GM18858 (cell line): Measurements from ENCODE around the gene ALK.

ENCODE experiments used
- ATAC-seq: cut with Tn5 transposase; IDR thresholded peaks from one replicate; pipeline ENCODE4 v1.9.1; 2021; ENCODE audit not compliant: unreplicated experiment

The ALK gene

DNA sequence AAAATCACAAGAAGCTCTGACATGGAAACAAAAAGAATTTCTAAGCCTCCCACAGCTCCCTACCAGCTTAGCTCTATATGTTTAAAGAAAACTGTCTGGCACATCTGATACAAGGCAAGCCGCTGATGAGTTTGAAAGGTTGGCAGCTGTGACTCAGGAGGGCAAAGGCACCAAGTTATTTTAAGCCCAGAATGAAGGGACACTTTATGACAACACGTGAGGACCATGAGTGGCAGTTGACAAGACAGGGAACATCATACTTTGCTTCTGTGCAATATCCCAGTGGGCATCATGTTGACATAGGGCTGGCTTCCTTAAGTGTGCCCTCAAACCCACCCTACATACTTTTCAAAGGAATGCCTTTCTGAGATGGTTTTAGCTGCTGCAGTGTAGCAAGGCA is 533.3 kb downstream of the ALK start:
- ATAC-seq = no peak

DNA sequence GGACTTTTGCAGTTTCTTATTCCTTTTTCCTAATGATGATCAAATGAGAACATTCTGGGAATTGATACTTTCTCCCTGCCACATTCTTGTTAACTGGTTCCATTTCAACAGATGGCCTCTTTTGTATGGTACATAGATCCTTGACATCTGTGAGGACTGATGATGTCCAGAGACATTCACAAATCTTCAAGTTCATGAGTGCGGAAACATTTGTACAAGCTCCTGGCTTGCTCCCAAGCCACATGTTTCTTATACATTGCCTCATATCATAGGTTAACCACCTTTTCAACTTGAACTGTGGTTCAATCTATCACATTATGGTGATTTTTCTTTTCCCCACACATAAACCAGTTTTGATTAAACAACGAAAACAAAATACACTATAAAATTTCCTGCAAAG is 538.9 kb downstream of the ALK start:
- no peak for ATAC-seq

DNA sequence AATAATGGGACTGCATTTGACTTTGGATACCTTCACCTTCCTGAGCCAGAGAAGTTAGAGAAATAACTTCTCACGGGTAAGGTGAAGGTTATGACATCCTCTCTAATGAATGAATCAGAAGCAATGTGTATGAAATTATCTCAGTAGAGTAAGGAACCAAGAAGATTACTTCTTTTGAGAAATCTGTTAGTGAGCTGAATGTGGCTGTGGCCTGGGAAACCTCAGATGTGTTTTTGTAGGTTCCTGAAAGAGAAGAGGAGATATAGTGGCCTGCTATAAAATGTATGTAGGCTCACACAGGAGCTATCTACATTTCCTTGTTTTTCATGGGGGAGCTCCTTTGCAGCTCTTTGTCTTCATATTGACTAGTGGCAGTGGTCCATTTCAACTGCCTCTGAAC is 543.6 kb downstream of the ALK start:
- ATAC-seq = no peak

DNA sequence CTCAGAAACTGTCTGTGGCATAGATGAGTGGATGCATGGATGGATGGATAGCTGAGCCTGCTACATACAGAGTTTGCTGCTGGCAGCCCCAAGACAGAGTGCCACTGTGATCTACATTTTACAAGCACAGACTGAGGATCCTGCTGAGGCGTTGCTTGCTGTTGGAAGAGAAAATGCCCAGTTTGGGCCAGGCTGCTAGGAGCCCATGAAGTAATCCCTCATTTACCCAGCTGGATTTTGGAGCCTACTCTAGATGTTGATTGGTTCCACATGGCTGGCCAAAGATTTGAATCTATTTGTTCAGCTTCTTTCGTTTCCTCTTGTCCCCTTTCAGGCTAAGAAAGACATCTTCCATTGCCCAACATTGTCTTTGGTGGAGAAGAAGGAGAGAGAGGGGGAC is 544.8 kb downstream of the ALK start:
- ATAC-seq = no peak

DNA sequence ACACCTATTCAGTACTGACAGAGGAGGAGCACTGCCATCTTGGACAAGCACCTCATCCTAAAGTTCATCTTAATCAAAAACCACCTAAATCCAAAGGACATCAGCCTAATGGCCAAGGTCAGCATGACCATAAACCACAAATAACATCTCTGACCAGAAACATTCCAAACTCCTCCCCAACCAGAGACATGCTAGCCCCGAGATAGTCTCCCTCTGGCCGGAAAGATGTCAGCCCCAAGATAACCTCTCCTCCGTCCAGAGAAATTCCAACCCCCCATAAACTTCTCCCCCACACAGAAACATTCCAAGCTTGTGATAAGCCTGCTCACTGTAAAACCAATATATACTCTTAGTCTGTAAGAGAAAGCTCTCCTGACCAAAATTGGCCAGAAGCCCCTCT is 545.5 kb downstream of the ALK start:
- ATAC-seq = no peak

DNA sequence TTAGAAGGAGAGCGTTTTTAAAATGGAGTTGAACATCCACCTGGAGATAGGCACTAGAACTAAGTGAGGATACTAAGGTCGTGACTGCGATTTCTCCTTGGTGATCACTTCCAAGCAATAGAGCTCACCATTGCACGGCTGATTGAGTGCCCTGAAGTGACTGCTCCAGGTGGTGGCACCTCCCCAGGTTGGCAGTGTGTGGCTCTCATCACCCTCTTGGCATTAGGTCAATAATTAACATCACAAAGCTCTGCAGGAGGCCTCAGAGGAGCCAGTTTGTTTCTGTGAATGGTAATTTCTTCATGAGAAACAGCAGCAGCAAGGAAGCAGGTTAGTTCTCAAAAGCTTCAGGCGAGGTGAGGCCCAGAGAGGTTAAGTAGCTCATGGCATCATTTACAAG is 546.6 kb downstream of the ALK start:
- ATAC-seq = no peak

DNA sequence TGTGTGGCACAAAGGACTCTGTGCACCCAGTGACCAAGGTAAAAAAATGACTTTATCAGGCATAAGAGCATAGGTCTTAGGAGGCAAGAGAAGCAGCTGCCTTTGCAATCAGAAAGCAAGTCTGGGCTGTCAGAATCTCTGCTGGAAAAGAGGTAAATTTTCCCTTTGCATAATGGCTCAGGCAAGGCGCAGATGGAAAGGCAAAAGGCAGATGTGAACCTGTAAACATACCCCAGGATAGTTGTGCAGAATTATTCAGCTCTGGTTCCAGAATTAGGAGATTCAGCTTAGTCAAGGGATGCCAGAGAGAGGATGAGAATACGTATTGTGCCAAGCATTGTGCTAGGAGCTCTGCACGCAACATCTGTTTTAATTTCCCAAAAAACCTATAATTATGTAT is 547.5 kb downstream of the ALK start:
- ATAC-seq = no peak

DNA sequence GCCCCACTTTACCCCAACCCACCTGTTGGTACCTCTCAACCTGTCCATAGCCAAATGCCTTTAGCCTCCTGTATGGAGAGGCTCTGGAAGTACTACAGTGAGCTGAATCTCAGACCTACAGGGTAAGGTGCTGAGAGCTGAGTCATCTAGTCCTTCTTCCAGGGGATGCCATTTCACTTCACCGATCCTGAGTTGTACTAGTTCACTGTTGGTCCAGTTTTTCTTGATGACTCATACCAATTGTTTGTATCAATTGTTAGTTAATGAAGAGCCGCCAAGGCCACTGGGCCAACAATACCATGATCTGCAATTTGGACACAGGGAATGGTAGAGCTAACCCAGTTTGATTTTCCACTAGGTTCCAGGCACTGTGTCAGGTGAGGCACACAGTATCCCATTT is 549.2 kb downstream of the ALK start:
- ATAC-seq = no peak

DNA sequence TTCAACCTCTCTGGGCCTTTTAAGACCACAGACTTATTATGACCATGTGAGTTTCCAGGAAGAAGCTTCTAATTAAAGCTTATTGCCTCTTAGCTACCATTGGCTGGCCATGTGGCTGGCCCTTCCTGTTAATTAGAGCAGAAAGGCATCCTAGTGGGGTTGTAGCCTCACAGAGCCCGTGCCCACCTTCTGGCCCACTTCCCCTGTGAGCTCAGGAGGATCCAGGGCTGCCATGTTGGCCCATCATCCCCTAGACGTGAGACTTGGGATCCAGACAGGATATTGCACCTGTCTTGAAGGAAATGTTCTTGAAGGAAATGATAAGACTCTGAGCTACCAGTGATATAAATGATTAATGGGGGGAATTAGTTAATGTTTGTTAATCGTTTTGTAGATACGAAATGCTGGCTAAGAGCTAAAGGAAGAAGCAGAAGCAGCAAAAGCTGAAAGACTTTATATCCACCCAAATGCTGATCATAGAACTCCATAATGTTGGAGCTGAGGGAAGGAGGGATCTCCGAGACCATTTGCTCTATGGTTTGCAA is 550.7 kb downstream of the ALK start:
- ATAC-seq = no peak

DNA sequence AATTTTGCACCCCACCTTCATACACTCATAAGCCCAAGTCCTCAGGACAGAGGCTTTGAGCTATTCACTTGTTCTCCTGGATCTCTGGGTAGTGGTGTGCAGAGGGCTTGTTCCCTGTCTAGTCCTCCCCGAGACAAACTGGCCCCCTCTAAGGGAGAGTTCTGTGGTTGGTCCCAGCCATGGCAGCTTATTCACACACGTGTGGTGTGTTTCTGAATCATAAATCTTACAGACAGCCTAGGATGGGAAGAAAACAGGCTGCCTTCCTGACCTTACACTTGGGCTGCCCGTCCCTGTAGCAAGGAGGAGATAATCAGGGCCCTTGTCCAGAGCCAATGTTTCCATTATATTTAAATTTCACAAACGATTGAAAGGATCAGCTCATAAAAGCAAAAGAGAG is 551.2 kb downstream of the ALK start:
- ATAC-seq = no peak

DNA sequence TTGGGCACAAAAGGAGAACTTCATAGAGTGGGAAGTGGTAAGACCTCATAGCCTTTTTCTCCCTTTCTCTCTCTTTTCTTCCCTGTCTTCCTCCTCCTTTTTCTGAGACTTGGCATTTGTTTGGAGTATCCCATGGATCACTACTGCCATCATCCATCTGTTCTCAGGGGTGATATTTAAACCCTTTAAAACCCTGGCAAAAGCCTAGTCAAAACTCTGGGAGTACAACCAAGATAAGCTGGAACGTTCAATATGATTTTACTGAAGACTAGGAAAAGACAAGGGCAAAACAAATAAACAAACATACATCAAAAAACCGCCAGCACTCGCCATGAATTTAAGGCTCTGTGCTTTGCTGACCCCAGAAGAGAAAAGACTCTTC is 552.7 kb downstream of the ALK start:
- no peak for ATAC-seq

DNA sequence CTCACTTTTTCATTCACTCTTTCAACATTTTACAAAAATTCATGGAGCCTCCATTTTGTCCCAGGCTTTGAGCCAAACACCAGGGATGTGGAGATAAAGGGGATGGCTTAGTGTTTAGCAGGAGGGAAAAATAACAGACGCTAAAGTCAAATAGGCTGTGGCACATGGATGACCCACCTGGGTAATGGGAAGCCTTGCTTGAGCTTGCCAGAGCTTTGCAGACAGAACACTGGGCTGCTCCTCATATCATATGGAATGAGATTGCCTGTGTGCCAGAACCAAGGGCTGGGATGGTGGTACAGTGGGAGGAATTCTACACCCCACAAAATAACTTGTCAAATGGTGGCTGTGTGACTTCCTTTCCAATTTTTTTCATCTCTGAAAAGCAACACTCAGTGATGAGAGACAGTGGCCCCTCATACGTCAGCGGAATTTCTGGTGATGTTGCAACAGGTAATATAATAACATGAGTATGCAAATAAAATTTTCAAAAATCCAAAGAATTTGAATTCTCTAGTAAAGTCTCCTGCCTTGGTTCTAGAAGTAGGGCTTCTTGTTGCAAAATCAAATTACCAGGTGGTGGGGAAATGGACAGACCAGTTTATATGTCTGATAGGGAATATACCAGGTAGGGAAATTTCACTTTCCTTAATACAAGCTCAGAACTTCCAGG is 553.3 kb downstream of the ALK start:
- no peak for ATAC-seq

DNA sequence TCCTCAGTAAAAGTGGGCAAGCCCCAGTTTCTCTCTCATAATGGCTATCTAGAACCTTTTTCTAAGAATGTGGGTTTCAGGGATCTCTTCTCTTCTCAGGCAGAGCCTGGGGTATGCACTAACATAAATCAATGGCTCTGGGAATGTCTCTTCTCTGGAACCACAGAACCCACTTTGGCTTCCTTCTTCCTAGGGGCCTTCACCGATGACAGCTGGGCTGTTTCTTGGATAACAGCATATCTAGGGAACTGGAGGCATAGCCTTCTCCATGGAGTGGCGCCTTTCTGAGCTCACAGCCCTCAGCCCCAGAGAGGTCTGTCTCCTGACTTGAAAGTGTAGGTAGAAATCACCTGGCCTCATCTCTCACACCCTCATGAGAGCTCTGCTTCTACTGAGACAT is 558.3 kb downstream of the ALK start:
- no peak for ATAC-seq

DNA sequence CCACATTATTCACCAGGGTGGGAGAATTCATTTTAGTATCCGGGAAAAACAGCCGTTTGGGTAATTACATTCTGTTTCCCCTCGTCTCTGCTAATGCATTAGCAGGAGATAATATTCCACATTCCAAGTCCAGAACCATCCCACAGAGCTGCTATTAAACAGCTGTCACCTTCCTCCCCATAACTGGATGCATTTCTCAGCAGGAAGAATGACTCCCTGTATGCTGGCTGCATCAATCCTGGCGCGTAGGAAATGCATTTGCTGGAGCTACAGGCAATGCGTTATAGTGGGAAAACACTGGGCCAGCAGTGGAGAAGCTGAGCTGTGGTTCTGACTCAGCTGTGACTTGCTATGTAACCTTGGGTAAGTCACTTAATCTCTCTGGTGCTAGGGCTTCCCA is 560.2 kb downstream of the ALK start:
- ATAC-seq = no peak

DNA sequence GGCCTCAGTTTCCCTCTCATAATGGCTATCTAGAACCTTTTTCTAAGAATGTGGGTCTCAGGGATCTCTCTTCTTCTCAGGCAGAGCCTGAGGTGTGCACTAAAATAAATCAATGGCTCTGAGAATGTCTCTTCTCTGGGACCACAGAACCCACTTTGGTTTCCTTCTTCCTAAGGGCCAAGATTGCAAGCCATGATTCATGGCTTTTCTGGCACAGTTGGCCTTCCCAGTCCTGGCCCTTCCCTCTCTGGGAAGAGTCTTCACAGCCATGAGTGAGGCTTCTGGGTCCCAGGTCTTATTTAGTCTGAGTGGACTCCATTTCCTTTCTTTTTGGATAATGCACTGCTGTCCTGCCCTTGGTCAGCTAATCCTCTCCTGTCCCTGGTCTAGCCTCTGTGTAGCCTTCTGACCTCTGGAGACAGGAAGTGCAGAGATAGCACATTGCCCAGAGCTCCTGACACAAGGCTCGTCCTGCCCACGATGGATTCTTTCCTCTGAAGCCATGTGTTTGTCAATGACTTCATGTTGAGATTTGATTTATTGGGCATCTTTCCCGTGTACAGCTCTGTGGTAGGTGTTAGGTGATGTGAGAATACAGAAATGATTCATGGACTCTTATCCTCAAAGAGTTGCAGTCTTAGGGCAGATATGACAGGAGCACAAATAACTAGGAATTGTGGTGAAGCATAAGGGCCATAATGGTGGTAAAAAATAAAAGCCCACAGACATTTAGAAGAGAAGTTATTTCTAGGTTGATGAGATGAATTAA is 561.2 kb downstream of the ALK start:
- ATAC-seq = no peak

DNA sequence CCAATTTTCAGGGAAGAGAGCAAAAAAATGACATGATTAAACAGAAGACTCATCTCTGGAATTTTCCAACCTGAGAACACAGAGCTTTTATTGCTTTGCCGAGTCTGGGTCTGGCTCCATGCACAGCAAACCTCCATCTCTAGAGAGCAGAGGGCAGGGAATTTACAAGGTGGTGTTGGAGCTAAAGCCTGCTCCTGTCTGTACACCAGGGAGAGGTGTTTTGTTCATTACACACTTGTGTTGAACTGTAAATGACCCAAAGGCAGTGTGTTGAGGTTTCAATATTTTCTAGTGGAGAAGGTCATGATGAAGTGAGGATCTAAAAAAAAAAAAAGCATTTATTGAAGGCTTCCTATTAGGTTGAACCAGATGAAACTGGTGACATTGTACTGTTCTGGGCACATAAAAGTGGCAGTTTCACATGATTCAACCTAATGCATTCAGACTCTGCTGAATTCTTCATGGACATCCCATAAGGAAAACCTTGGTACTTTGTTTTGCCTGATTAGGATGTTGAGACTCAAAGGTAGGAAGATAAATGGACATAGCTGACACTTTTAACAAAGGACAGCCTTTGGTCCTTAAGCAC is 567.9 kb downstream of the ALK start:
- ATAC-seq = no peak

DNA sequence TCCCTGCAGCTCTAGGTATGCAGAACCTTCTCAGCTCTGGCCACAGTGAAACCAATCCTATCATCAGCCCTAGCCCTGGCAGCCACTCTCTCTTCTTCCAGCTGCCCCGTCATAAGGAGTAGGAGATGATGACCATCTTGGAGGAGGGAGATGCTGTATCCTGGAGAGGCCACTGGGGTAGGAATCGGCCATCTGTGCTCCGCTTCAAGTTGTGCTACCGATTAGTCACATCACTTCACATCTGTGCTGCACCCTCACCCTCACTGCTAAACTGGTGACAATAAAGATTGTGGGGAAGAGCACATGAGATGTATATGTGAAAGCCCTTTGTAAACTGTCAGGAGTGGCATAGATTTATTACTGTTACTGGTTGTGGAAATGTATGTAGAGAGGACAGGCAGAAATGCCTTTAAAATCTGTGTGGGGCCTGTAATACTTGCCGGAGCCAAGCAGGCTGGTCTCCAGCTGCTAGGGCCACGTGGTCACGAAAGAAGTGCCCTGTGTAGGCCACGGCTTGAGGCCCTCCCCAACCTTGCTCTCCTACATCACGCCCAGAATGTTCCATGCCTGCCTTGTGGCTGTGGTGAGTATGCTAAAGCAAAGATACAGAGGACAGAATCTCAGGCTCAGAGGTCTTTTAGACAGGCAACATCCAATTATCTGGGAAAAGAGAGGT is 569.3 kb downstream of the ALK start:
- no peak for ATAC-seq

DNA sequence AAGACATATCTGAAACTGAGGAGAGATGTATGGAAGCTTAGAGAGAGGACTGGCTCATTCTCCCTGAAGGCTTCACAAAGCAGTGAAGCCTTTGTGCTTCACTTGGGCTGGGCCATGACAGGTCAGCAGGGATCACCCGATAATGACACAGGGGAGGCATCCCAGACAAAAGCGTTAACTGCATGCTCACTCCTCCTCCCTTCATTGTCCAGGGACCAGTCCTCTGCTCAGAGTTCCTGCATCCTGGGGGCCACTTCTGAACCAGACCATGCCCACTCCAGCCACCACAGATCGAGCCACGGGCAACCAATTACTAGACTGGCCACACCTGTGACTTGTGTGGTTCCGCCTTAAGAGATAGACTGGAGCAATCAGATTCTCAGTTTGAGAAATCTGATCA is 570.1 kb downstream of the ALK start:
- no peak for ATAC-seq

DNA sequence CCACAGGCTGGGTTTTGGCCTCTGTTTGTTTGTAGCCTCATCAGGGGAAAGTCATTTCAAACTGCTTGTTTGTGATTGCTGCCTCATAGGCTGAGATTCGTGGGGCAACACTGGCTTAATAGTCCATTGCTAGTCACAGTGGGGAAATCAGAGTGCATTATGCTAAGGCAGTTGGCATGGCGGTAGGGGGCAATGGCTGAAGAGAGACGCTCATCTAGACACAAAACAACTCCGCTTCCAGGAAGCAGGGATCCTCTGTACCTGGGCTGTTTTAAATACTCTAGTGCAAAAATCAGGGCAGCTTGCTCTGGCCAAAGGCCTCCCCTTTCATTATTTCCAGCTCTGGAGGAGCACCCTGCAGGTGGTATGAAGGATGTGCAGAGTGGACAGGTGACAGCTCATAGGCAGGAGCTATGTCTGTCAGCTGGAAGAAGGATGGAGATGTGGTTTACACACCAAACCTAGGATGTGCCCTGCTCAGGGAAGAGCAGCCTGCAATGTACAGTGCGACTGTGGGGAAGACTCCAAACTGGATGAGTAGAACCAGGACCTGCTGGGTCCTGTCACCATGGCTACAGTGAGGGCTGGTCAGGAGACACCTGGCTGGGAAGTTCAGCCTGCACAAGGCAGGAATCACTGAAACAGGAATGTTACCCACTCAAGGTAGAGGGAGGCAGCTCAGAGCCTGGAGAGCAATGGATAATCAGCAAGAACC is 571.9 kb downstream of the ALK start:
- ATAC-seq = no peak

DNA sequence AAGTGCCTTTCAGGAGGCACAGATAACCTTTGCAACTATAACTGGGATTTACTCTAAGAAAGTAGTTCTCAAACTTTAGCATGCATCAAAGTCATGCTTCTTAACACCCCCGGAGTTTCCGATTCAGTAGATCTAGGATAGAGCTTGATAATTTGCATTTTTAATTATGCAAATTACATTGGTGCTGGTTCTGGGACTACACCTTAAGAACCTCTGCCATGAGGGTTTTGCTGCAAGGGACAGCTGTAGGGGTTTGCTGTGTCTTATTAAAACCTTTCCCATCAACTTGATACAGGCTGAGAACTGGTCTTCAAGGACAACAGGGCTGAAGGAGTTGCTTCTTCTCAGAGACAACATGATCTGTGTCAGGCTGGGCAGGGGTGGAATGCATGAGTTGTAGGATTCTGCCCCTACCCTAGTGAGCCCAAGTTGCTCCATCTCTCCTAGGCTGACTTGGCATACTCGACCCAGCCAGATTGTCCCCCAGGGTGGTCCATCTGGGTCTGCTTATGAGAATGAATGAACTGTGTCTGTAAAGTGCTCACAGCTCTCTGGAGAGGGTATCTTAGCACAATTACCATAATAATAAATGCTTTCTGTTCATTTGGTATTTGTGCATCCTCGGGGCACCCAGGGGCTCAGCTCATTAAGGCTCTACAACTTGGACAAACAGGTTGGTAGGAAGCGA is 573.5 kb downstream of the ALK start:
- ATAC-seq = no peak

DNA sequence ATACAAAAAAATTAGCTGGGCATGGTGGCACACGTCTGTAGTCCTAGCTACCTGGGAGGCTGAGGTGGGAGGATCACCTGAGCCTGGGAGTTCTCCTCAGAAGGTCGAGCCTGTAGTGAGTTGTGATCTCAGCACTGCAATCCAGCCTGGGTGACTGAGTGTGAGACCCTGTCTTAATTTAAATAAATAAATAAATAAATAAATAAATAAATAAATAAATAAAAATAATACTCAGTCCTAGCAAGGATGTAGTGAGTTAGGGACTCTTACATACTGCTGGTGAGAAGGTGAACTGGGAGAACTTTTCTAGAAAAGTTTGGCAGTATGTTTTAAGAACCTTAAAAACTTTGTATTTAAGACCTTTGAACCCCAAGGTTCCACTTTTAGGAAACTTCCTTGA is 576.1 kb downstream of the ALK start:
- ATAC-seq = no peak
